NCI-H748 (cell line): ENCODE measurements around the gene RUNX3.

Experiments used
- DNase-seq: peaks from one replicate; lab custom pipeline; 2025; ENCODE audit not compliant: unreplicated experiment; lab: John Stamatoyannopoulos, UW

The RUNX3 gene

GRCh38 chr1:24866211-24867083 is 63.6 kb downstream of the RUNX3 start:
- no peak for DNase-seq

- no peak for DNase-seq
Observed at GRCh38 chr1:24865587-24865986, 64.5 kb downstream of the RUNX3 start.

- DNase-seq = no peak
Observed at GRCh38 chr1:24865168-24865567, 64.9 kb downstream of the RUNX3 start.

- no peak for DNase-seq
Observed at GRCh38 chr1:24864370-24864777, 65.7 kb downstream of the RUNX3 start.

- no peak for DNase-seq
Observed at GRCh38 chr1:24862775-24863483, 67.1 kb downstream of the RUNX3 start.

GRCh38 chr1:24861821-24862727 is 68.0 kb downstream of the RUNX3 start:
- no peak for DNase-seq

GRCh38 chr1:24860841-24861240 is 69.2 kb downstream of the RUNX3 start:
- no peak for DNase-seq

- no peak for DNase-seq
Observed at GRCh38 chr1:24859063-24860010, 70.7 kb downstream of the RUNX3 start.

GRCh38 chr1:24858277-24858676 is 71.8 kb downstream of the RUNX3 start:
- no peak for DNase-seq

GRCh38 chr1:24857507-24858133 is 72.5 kb downstream of the RUNX3 start:
- no peak for DNase-seq

GRCh38 chr1:24856787-24857506 is 73.1 kb downstream of the RUNX3 start:
- DNase-seq = no peak

GRCh38 chr1:24855474-24855873 is 74.6 kb downstream of the RUNX3 start:
- no peak for DNase-seq

GRCh38 chr1:24853649-24854048 is 76.4 kb downstream of the RUNX3 start:
- no peak for DNase-seq

- no peak for DNase-seq
Observed at GRCh38 chr1:24850328-24850920, 79.7 kb downstream of the RUNX3 start.

GRCh38 chr1:24849672-24850295 is 80.3 kb downstream of the RUNX3 start:
- peak; percentile 6 for DNase-seq
